HepG2 (cell line): ENCODE measurements around the gene COPZ2. TPM values are rescaled to one million over a fixed set of nuclear protein-coding genes. Genes with fewer than 3 reads are reported as not detected.
A peak's percentile ranks its signal among the peaks of the same experiment; 100 is the strongest.

Experiments used
- ELF1 ChIP-seq: sonication (generic); formaldehyde crosslinking; IDR thresholded peaks from 2 replicates; pipeline ENCODE4 v1.4.0; 2020; ENCODE audit warnings: missing genetic modification reagents
- HNRNPL ChIP-seq: fragments of 200-400 bp; formaldehyde crosslinking; IDR thresholded peaks from 2 replicates; pipeline ENCODE4 v1.6.1; 2017; ENCODE audit warnings: mild to moderate bottlenecking, low read depth, low read length
- HOXA3 ChIP-seq: sonication (generic); formaldehyde crosslinking; IDR thresholded peaks from 2 replicates; pipeline ENCODE4 v1.5.0; 2020; ENCODE audit warnings: missing genetic modification reagents
- MEIS1 ChIP-seq: sonication (generic); formaldehyde crosslinking; IDR thresholded peaks from 2 replicates; pipeline ENCODE4 v1.9.0; 2021; ENCODE audit warnings: mild to moderate bottlenecking, missing genetic modification reagents, moderate library complexity, borderline replicate concordance
- NFYC ChIP-seq: IDR thresholded peaks from 2 replicates; pipeline ENCODE4 v1.6.1; 2016; ENCODE audit warnings: missing genetic modification reagents, missing compliant biosample characterization
- RBM22 ChIP-seq: fragments of 200-400 bp; formaldehyde crosslinking; optimal IDR thresholded peaks from 2 replicates; pipeline ENCODE3; 2017; ENCODE audit warnings: mild to moderate bottlenecking, low read length, moderate library complexity
- TGIF2 ChIP-seq: IDR thresholded peaks from 2 replicates; pipeline ENCODE4 v1.6.1; 2016; ENCODE audit warnings: control low read depth, missing compliant biosample characterization
- ZFP90 ChIP-seq: sonication (generic); formaldehyde crosslinking; IDR thresholded peaks from 2 replicates; pipeline ENCODE4 v1.8.0; 2022; ENCODE audit warnings: missing genetic modification reagents, mild to moderate bottlenecking, inconsistent platforms, borderline replicate concordance
- ZMYM3 ChIP-seq: sonication (generic); formaldehyde crosslinking; IDR thresholded peaks from 2 replicates; pipeline ENCODE4 v1.5.1; 2020; ENCODE audit warnings: mild to moderate bottlenecking, missing genetic modification reagents
- ZNF253 ChIP-seq: sonication (generic); formaldehyde crosslinking; IDR thresholded peaks from 2 replicates; pipeline ENCODE4 v1.8.0; 2022; ENCODE audit warnings: mild to moderate bottlenecking, missing genetic modification reagents, borderline replicate concordance
- ZNF350 ChIP-seq: sonication (generic); formaldehyde crosslinking; IDR thresholded peaks from 2 replicates; pipeline ENCODE4 v1.4.0; 2020; ENCODE audit warnings: mild to moderate bottlenecking, low read depth, missing genetic modification reagents, borderline replicate concordance
- ZNF773 ChIP-seq: sonication (generic); formaldehyde crosslinking; IDR thresholded peaks from 2 replicates; pipeline ENCODE4 v1.4.0; 2020; ENCODE audit warnings: missing genetic modification reagents, borderline replicate concordance
- polyA plus RNA-seq, 8 experiments: library from polyadenylated mRNA; depleted of rRNA in 3 of 8; stranded (reverse) in 7 of 8; unstranded in 1 of 8; fragments of >200 nt; fragmentation: Illumina TruSeq in 4 of 8; extraction: Trizol in 4 of 8; gene quantifications; 2 replicates each; pipeline versions ENCODE4 v1.2.1 to v1.2.3, GENCODE V29; 2011 to 2016; ENCODE audit warnings: low read depth in 4 of 8, missing spikeins in 1 of 8, mixed read lengths in 1 of 8; ENCODE audit not compliant: insufficient read depth in 1 of 8
- total RNA-seq, 5 experiments: library from RNA; depleted of rRNA; stranded (reverse); fragments of >200 nt; fragmentation: Illumina TruSeq; extraction: Trizol; gene quantifications; 2 replicates each; pipeline ENCODE4 v1.2.3, GENCODE V29; 2016; ENCODE audit warnings: low read depth in 1 of 5
- TF ChIP-seq, protein P1 (sequence below): IDR thresholded peaks from 2 replicates; pipeline ENCODE4 v1.6.1; 2016; ENCODE audit warnings: low read depth
- TF ChIP-seq, protein P2 (sequence below): sonication (generic); formaldehyde crosslinking; IDR thresholded peaks from 2 replicates; pipeline ENCODE4 v1.8.1; 2023; ENCODE audit warnings: mild to moderate bottlenecking, missing genetic modification reagents
- TF ChIP-seq, protein P3 (sequence below): sonication (generic); formaldehyde crosslinking; IDR thresholded peaks from 2 replicates; pipeline ENCODE4 v1.4.0; 2020; ENCODE audit warnings: missing genetic modification reagents, borderline replicate concordance
- TF ChIP-seq, protein P4 (sequence below): IDR thresholded peaks from 2 replicates; pipeline ENCODE4 v1.6.1; 2018; ENCODE audit warnings: missing genetic modification reagents, mild to moderate bottlenecking, missing compliant biosample characterization
- TF ChIP-seq, protein P5 (sequence below), 2 experiments: sonication (generic) in 1 of 2; formaldehyde crosslinking in 1 of 2; IDR thresholded peaks; 2 replicates each; pipeline versions ENCODE4 v1.5.1 to v1.6.1; 2011 to 2020; ENCODE audit warnings: borderline replicate concordance in 1 of 2, low read depth in 1 of 2, low read length in 1 of 2, mild to moderate bottlenecking in 1 of 2, missing genetic modification reagents in 1 of 2, moderate library complexity in 1 of 2

Gene COPZ2
- total and polyA plus RNA-seq, 2 of the 13 experiments (the other 11 are each of a cell fraction or from before 2014, with no cell fraction given), result 0.61 to 1.5 TPM

DNA sequence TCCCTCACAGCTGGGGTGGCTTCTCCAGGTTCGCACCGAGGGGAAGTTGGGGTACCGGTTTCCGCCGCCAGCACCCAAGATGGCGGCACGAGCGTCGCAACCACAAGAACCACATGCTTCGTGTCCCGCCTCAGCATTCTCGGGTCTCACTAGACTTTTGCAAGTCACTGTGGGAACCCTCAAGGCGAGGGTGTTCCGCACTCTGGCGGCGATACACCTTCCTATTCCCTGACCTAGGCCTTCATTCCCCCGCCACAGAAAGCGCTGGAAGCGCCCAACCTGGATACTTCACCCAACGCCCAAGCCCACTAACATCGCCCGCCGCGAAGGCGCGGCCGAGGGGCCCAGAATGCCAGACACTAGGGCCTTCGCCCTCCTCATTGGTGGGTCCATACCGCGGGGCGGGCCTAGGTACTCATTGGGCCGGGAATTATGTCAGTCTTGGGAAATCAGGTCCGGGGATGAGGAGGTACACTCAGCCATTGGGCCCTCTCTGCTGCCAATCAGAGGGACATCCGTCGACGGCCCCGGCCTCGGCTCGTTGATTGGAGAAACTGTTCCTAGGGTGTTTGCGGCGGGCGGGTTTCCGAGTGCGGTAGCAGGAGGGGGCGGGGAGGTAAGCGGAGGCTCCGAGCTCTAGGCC, 10.3 kb upstream of the COPZ2 start, which contains the start of gene NFE2L1 (continued):
- TF ChIP-seq, protein P1, sequence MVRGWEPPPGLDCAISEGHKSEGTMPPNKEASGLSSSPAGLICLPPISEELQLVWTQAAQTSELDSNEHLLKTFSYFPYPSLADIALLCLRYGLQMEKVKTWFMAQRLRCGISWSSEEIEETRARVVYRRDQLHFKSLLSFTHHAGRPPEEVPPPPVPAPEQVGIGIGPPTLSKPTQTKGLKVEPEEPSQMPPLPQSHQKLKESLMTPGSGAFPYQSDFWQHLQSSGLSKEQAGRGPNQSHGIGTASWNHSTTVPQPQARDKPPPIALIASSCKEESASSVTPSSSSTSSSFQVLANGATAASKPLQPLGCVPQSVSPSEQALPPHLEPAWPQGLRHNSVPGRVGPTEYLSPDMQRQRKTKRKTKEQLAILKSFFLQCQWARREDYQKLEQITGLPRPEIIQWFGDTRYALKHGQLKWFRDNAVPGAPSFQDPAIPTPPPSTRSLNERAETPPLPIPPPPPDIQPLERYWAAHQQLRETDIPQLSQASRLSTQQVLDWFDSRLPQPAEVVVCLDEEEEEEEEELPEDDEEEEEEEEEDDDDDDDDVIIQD, result peak; percentile 52; the same call in 1 of the 2 replicates
- TF ChIP-seq HOXA3 (CRISPR knock-in tag), result peak; percentile 88
- TF ChIP-seq ELF1 (CRISPR knock-in tag), result peak; percentile 48; the same call in 1 of the 2 replicates
- TF ChIP-seq, protein P2, sequence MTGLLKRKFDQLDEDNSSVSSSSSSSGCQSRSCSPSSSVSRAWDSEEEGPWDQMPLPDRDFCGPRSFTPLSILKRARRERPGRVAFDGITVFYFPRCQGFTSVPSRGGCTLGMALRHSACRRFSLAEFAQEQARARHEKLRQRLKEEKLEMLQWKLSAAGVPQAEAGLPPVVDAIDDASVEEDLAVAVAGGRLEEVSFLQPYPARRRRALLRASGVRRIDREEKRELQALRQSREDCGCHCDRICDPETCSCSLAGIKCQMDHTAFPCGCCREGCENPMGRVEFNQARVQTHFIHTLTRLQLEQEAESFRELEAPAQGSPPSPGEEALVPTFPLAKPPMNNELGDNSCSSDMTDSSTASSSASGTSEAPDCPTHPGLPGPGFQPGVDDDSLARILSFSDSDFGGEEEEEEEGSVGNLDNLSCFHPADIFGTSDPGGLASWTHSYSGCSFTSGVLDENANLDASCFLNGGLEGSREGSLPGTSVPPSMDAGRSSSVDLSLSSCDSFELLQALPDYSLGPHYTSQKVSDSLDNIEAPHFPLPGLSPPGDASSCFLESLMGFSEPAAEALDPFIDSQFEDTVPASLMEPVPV, result peak; percentile 87
- TF ChIP-seq, protein P3, sequence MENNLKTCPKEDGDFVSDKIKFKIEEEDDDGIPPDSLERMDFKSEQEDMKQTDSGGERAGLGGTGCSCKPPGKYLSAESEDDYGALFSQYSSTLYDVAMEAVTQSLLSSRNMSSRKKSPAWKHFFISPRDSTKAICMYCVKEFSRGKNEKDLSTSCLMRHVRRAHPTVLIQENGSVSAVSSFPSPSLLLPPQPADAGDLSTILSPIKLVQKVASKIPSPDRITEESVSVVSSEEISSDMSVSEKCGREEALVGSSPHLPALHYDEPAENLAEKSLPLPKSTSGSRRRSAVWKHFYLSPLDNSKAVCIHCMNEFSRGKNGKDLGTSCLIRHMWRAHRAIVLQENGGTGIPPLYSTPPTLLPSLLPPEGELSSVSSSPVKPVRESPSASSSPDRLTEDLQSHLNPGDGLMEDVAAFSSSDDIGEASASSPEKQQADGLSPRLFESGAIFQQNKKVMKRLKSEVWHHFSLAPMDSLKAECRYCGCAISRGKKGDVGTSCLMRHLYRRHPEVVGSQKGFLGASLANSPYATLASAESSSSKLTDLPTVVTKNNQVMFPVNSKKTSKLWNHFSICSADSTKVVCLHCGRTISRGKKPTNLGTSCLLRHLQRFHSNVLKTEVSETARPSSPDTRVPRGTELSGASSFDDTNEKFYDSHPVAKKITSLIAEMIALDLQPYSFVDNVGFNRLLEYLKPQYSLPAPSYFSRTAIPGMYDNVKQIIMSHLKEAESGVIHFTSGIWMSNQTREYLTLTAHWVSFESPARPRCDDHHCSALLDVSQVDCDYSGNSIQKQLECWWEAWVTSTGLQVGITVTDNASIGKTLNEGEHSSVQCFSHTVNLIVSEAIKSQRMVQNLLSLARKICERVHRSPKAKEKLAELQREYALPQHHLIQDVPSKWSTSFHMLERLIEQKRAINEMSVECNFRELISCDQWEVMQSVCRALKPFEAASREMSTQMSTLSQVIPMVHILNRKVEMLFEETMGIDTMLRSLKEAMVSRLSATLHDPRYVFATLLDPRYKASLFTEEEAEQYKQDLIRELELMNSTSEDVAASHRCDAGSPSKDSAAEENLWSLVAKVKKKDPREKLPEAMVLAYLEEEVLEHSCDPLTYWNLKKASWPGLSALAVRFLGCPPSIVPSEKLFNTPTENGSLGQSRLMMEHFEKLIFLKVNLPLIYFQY, result no peak
- TF ChIP-seq, protein P4, sequence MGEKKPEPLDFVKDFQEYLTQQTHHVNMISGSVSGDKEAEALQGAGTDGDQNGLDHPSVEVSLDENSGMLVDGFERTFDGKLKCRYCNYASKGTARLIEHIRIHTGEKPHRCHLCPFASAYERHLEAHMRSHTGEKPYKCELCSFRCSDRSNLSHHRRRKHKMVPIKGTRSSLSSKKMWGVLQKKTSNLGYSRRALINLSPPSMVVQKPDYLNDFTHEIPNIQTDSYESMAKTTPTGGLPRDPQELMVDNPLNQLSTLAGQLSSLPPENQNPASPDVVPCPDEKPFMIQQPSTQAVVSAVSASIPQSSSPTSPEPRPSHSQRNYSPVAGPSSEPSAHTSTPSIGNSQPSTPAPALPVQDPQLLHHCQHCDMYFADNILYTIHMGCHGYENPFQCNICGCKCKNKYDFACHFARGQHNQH, result 0 out of 2 replicates have a peak, but pooled peaks have one; percentile 8
- peak; percentile 77; the same call in 1 of the 2 replicates for TF ChIP-seq ZNF350
- TF ChIP-seq MEIS1, result peak; percentile 73; the same call in 1 of the 2 replicates
- 0 out of 2 replicates have a peak, but pooled peaks have one; percentile 60 for TF ChIP-seq ZNF253 (CRISPR knock-in tag)
- no peak for TF ChIP-seq RBM22
- TF ChIP-seq ZFP90 (CRISPR knock-in tag), result peak; percentile 75
- no peak for TF ChIP-seq ZNF773 (CRISPR knock-in tag)
- peak; percentile 71; the same call in 1 of the 2 replicates for TF ChIP-seq TGIF2 (CRISPR knock-in tag)
- TF ChIP-seq ZMYM3 (CRISPR knock-in tag), result no peak
- TF ChIP-seq HNRNPL, result peak; percentile 61; the same call in 1 of the 2 replicates
- TF ChIP-seq NFYC (CRISPR knock-in tag), result peak; percentile 97
- TF ChIP-seq, protein P5, sequence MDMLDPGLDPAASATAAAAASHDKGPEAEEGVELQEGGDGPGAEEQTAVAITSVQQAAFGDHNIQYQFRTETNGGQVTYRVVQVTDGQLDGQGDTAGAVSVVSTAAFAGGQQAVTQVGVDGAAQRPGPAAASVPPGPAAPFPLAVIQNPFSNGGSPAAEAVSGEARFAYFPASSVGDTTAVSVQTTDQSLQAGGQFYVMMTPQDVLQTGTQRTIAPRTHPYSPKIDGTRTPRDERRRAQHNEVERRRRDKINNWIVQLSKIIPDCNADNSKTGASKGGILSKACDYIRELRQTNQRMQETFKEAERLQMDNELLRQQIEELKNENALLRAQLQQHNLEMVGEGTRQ (IDR thresholded peaks at IDR 0.05; ENCODE audit: low read depth, low read length), result no peak
- TF ChIP-seq, protein P5 (CRISPR knock-in tag; IDR thresholded peaks at IDR 0.05; ENCODE audit: borderline replicate concordance), result no peak
